ENCODE data around the gene TFRC.
"Not testable (repeated sequence)": the region's sequence is repeated elsewhere in the genome, so short reads cannot be mapped to it uniquely, and the experiment has no call there.

The TFRC gene

GRCh38 chr3:196081834-196082618 is at the start of gene TFRC:
Gene TFRC, minus strand, starts transcription at chr3:196082090. Its CDS starts 4,991 bp downstream, at chr3:196077099.
- peak; percentile 93 to 97 for DNase-seq (ENCODE audit: low read depth in 2 of 2)

GRCh38 chr3:196128172-196128843 is 46.4 kb upstream of the TFRC start:
- no peak for DNase-seq (ENCODE audit: low read depth in 2 of 2)

DNA sequence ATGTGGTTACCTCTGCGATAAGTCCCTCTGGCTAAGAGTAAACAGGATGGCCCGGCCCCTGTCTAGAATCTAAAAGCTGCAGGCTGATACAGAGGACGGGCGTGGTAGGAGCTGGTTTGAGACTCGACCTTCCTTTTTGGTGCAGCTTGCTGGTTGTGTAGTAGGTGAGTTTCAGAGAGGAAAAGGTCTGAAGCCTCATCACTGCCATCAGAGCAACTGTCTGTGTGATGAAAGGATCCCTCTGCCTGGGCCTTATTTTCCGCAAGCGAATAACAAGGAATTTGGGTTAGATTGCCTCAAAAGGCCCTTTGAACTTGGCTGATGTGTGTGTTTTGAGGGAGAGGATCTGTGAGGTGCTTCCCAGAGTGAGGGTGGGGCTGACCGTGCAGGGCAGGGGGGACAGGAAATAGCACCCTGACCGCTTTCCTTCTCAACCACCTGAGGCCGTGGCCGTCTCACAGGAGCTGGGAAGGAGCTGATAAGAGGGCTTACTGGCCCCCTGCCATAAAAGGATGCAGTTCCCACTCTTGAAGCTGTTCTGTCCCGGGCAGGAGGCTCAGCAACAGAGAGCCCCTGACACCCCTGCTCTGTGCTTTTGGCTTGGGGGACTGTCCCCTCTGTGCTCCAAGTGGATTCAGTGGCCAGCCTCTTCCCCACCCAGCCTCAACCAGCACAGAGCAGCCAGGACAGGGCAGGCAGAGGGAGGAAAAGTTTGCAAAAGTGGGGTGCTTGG is 45.6 kb upstream of the TFRC start:
- DNase-seq (ENCODE audit: low read depth in 2 of 2): no peak

DNA sequence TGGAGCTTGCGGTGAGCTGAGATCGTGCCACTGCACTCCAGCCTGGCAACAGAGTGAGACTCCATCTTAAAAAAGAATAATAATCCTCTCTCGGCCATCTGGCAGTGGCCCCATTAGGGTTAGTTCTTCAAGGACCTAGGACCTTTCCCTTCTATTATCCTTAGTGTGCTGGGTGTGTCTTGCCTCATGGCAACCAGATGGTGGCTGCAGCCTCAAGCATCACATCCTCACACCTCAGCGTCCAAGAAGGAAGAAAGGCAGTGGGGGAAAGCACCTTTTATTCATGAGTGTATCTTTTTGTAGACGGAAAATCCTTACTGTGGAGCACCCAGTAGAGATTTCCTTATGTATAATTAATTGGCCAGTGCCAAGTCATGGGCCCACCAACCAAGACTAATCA is 42.7 kb upstream of the TFRC start:
- DNase-seq (ENCODE audit: low read depth in 2 of 2): no peak

DNA sequence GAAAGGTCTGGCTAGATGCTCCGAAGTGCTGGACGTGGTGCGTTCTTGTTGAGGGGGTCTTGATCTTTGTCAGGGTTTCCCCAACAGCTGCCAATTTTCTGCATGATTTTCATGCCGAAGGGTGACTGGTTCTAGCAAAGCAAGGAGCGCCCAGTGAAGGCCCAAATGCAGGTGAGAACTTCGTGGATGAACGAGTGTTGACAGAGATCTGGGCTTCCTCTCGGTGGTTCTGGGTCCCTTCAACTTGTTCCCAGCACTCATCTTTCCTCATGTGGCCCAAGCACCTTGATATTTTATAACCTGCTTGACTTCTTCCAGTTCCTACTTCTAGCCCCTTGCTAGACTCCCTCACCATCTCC is 40.8 kb upstream of the TFRC start:
- no peak for DNase-seq (ENCODE audit: low read depth in 2 of 2)

DNA sequence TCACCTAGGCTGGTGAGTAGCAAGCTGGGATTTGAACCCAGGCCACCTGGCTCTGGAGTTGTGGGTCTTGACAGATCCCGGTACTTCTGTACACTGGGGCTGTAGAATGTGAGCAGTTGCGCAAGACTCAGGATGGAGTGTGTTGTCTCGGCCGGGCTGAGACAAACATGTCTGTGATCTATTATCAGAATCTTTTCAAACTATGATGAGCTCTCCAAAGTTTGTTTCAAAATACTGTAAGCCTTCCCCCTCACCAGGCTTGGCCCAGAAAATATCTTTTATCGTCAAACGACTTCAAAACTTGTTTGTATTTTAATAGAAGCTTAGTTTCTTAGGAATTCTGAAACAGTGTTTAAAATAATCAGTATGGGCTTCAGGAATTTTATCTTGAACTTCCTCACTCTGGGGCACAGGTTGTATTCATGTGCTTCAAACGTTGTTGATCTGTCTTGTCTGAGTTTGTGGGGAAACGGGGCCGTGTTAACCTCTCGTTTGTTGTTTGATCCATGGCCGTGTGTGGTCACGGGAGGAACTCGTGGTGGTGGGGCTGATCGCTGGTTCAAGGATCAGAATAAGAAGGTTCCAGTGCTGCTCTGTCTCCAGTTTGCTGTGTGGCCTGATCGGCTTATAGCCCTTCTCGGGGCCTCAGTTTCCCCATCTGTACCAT is 40.3 kb upstream of the TFRC start:
- no peak for DNase-seq (ENCODE audit: low read depth in 2 of 2)

- no peak for DNase-seq (ENCODE audit: low read depth in 2 of 2)
These were observed 39.2 kb upstream of the TFRC start for GRCh38 chr3:196121066-196121465.

- DNase-seq (ENCODE audit: low read depth in 2 of 2): no peak
These were observed 38.5 kb upstream of the TFRC start for GRCh38 chr3:196120291-196120951.

GRCh38 chr3:196117809-196118208 is 35.9 kb upstream of the TFRC start:
- no peak for DNase-seq (ENCODE audit: low read depth in 2 of 2)

DNA sequence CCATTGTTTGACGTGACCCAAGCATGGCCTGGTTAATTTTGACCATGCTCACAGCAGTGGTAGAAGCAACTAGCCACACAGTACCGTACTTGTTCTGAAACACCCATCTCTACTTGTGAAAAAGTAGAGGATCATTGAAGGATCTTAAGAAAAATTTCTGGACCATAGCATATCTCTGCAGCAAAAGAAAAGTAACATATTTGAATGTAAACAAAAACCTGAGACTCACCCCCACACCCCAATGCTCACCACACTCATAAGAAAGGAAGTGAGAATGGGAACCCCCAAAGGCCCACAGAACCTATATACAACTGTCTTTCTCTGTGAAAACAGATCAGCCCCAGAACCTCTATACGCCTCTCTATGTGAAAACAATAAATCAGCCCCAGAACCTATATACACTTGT is 33.8 kb upstream of the TFRC start:
- no peak for DNase-seq (ENCODE audit: low read depth in 2 of 2)

DNA sequence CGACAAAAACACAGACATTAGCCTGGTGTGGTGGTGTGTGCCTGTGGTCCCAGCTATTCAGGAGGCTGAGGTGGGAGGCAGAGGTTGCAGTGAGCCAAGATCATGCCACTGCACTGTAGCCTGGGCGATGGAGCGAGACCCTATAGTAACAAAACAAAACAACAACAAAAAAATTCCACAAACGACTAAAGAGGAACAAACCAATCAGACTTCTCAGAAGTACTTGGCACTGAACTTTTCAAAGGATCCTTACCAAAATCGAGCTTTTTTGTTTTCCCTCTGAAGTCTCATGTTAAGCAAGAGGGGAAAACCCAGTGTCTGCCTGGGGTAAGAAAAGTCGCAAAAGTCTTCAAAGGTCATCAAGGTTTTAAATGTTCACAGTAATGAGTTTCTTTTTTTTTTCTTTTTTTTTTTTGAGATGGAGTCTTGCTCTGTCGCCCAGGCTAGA is 30.1 kb upstream of the TFRC start:
- DNase-seq (ENCODE audit: low read depth in 2 of 2): no peak

DNA sequence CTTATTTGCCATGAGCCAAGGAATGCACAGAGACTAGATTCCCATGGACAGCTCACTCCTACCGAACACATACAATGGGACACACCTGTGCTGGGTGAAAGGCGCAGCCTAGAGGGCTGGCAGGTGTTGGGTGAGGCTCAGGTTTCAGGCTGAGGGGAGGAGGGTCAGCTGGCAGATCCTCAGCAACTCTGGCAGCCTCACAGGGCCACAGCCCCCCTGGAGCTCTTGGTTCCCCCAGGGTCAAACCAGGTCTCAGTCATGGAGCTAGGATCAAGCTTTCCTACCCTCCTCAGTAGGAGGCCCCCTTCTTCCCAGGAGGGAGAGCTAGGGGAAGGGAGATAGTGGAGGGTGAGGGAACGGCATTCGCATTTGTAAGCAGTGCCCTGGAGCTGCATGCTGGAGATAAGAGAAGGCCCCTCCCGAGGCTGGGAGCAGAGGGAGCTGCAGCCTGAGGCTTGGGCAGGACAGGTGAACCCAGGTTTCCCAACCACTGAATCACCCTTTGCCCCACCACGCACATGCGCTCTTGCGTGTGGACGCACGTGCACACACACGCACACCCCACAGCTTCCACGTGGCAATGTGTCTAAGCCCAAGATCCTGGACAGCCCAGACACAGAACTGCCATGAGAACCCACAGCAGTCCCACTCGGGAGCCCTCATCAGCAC is 26.3 kb upstream of the TFRC start:
- no peak for DNase-seq (ENCODE audit: low read depth in 2 of 2)

- DNase-seq (ENCODE audit: low read depth in 2 of 2): not testable (repeated sequence)
These were observed 22.8 kb upstream of the TFRC start for GRCh38 chr3:196104707-196105106.

- not testable (repeated sequence) for DNase-seq (ENCODE audit: low read depth in 2 of 2)
These were observed 16.6 kb upstream of the TFRC start for GRCh38 chr3:196098365-196098980.

GRCh38 chr3:196097373-196098154 is 15.7 kb upstream of the TFRC start:
- no peak for DNase-seq (ENCODE audit: low read depth in 2 of 2)

GRCh38 chr3:196096382-196096953 is 14.6 kb upstream of the TFRC start:
- no peak for DNase-seq (ENCODE audit: low read depth in 2 of 2)

- no peak for DNase-seq (ENCODE audit: low read depth in 2 of 2)
These were observed 11.6 kb upstream of the TFRC start for GRCh38 chr3:196093317-196094111.

GRCh38 chr3:196087906-196088305 is 6.0 kb upstream of the TFRC start:
- DNase-seq (ENCODE audit: low read depth in 2 of 2): no peak

DNA sequence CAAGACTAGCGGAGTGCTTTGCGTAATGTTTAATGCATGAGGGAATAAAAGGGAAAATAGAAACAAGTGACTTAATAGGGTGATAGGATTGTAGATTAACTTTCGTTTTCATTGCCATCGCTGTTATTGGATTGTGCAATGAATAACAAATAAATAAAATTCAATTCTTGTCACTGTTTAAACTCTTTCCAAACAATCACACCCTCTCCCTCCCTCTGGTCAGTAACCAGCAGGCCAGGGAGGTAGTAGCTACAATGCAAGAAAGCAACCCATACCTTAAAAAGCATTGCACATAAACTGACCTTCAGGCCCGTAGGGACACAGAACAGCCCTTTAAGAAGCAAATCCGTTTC is 705 bp upstream of the TFRC start:
- no peak for DNase-seq (ENCODE audit: low read depth in 2 of 2)
